Adrenal gland (tissue), 12 donors: ENCODE data around the gene FCAMR. TPM values are rescaled to one million over a fixed set of nuclear protein-coding genes. Genes with fewer than 3 reads are reported as not detected.

Experiments
- DNase-seq, 7 donors: peaks; one replicate each; pipeline ENCODE4 v3.0.0-alpha.2; 2019 to 2020
- H3K27ac ChIP-seq, 5 donors: fragments of 200-600 bp; sonication (generic) in 4 of 5; 1 replicate in 3 of 5; 2 replicates in 2 of 5; pipeline versions ENCODE4 v1.5.1 to v1.8.0; 2016 to 2020; ENCODE audit warnings: mild to moderate bottlenecking in 1 of 5
- H3K27me3 ChIP-seq: fragments of 200-600 bp; 2 replicates; pipeline ENCODE4 v1.8.0; 2021
- H3K36me3 ChIP-seq, 2 donors: fragments of 200-600 bp; replicated peaks in 1 of 2; 1 replicate in 1 of 2; 2 replicates in 1 of 2; pipeline versions ENCODE4 v1.5.1 to v1.8.0; 2018 to 2022
- H3K4me1 ChIP-seq, 2 donors: fragments of 200-600 bp; replicated peaks in 1 of 2; 1 replicate in 1 of 2; 2 replicates in 1 of 2; pipeline versions ENCODE4 v1.5.1 to v1.8.0; 2018 to 2021
- H3K4me3 ChIP-seq, 4 donors: fragments of 200-600 bp; sonication (generic) in 3 of 4; one replicate each; pipeline ENCODE4 v1.5.1; 2016 to 2018
- H3K9me3 ChIP-seq, 3 donors: fragments of 200-600 bp; sonication (generic) in 1 of 3; replicated peaks in 1 of 3; 1 replicate in 2 of 3; 2 replicates in 1 of 3; pipeline versions ENCODE4 v1.5.1 to v1.8.0; 2016 to 2021
- POLR2A ChIP-seq, 2 donors: fragments of 450-650 bp; IDR thresholded peaks; one replicate each; pipeline ENCODE4 v1.6.1; 2017; ENCODE audit warnings: antibody characterized with exemption in 2 of 2, mild to moderate bottlenecking in 2 of 2, moderate library complexity in 1 of 2
- WGBS, 4 donors: extraction: QIAGEN DNeasy Blood & Tissue Kit in 2 of 4; methylation state at CpG; one replicate each; pipeline versions ENCODE4 v1.1.5 to v1.1.7; 2013 to 2017; 5-methylcytosine and 5-hydroxymethylcytosine counted together
- intact Hi-C, 2 donors: fragments of 100-400 bp; cut with DNase I; formaldehyde crosslinking; loops; one replicate each; pipeline versions ENCODE4 v1.14.1 to v1.15.0; 2022 to 2023
- polyA plus RNA-seq, 3 donors: library from polyadenylated mRNA; stranded (reverse); fragments of 200-250 nt in 2 of 3; fragments of 350-450 nt in 1 of 3; fragmentation: Illumina TruSeq in 1 of 3; extraction: RNeasy Lipid Tissue Mini Kit (QIAGEN cat#74804) in 1 of 3; gene quantifications; one replicate each; pipeline ENCODE4 v1.2.3, GENCODE V29; 2013 to 2014
- total RNA-seq, 9 donors: library from RNA; depleted of rRNA in 4 of 9; stranded (reverse); fragments of >200 nt in 4 of 9; fragments of 120-200 nt in 1 of 9; fragmentation: NEBNext Ultra II Directional in 1 of 9; extraction: Animal tissue kit (Norgen Biotek cat#: 25700) in 1 of 9; gene quantifications; one replicate each; pipeline versions ENCODE4 v1.1.0 to v1.2.4, GENCODE V29; 2013 to 2023
- TF ChIP-seq, protein P1 (sequence below), 6 experiments: fragments of 450-650 bp in 4 of 6; fragments of 200-600 bp in 2 of 6; sonication (generic) in 1 of 6; IDR thresholded peaks; 1 replicate in 5 of 6; 2 replicates in 1 of 6; pipeline versions ENCODE4 v1.5.1 to v1.8.0; 2016 to 2021; ENCODE audit warnings: antibody characterized with exemption in 6 of 6, mild to moderate bottlenecking in 2 of 6, moderate library complexity in 1 of 6
- donor health status: healthy with polysubstance abuse.
- donor health status: Bipolar disorder and iron deficiency.
- donor health status: DM: yes; HTN: yes; CAD: no.
- donor health status: DM: no; HTN: no; CAD: no.
- donor health status: DM: no; HTN: no; CAD: no.
- donor health status: DM: yes; HTN: yes; CAD: no.

The FCAMR gene
- total and polyA plus RNA-seq, 12 donors: not detected

DNA sequence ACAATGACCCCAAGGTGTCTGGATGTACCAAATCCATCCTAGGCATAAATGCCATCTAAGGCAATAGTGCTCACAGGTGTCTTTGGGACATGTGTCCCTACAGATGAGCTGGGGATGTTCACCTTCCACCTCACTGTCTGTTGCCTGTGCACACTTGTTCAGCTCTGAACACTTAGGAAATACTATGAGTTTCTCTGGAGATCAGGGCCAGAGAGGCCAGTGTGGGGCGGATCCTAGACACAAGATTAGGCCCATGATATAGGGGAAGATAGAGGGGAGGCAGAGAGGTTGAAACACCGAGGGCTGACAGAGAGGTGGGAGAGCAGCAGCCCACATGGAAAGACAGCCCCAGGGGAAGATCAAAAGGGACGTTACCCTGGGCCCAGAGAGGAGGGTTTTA, 36.7 kb upstream of the FCAMR start:
- H3K27me3 ChIP-seq: no peaks in the 10 kb centered on the region
- 82 to 84% (median 83%) methylated on average over 3 of the region's 3 CpGs for WGBS, 4 donors
- no peak overlapping the region for H3K4me3 ChIP-seq
- intact Hi-C loops: no loop called here
- H3K4me1 ChIP-seq: no peaks in the 10 kb centered on the region
- H3K27ac ChIP-seq: peak overlapping the region in 1 of 5 donors; percentile 14
- DNase-seq: no peak
- TF ChIP-seq, protein P1, sequence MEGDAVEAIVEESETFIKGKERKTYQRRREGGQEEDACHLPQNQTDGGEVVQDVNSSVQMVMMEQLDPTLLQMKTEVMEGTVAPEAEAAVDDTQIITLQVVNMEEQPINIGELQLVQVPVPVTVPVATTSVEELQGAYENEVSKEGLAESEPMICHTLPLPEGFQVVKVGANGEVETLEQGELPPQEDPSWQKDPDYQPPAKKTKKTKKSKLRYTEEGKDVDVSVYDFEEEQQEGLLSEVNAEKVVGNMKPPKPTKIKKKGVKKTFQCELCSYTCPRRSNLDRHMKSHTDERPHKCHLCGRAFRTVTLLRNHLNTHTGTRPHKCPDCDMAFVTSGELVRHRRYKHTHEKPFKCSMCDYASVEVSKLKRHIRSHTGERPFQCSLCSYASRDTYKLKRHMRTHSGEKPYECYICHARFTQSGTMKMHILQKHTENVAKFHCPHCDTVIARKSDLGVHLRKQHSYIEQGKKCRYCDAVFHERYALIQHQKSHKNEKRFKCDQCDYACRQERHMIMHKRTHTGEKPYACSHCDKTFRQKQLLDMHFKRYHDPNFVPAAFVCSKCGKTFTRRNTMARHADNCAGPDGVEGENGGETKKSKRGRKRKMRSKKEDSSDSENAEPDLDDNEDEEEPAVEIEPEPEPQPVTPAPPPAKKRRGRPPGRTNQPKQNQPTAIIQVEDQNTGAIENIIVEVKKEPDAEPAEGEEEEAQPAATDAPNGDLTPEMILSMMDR (IDR thresholded peaks at IDR 0.05): no peak
- no peak for TF ChIP-seq POLR2A (IDR thresholded peaks at IDR 0.05)
- no peaks in the 10 kb centered on the region for H3K9me3 ChIP-seq
- H3K36me3 ChIP-seq: no peaks in the 10 kb centered on the region

DNA sequence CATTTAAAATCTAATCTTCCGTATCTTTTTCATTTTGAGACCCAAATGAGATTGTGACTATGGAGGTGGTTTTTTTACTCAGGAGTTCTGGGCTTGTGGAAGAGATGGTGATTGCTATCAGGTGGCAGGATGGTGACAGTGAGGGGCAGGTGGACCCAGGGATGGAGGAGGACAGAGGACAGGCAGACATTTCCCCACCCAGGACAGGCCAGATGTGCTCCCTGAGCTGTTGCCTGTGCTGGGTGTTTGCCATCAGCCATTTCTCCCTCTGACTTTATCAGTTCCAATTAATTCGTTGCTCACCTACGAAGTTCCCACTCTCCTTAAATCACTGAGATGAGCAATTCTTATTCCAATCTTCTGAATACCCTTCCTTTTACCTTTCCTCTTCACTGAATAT, 35.8 kb upstream of the FCAMR start:
- TF ChIP-seq, protein P1 (IDR thresholded peaks at IDR 0.05): no peak
- no peak for TF ChIP-seq POLR2A (IDR thresholded peaks at IDR 0.05)
- Histone ChIP-seq H3K27me3 (no peaks in the 10 kb centered on the region), H3K27ac (no peak overlapping the region), H3K4me1 (no peaks in the 10 kb centered on the region), H3K36me3 (no peaks in the 10 kb centered on the region), H3K4me3 (no peak overlapping the region), H3K9me3 (no peaks in the 10 kb centered on the region)
- whole genome bisulfite sequencing, 4 donors: 67 to 84% (median 78%) methylated on average over 3 of the region's 3 CpGs
- no peak for DNase-seq
- intact Hi-C loops: no loop called here

DNA sequence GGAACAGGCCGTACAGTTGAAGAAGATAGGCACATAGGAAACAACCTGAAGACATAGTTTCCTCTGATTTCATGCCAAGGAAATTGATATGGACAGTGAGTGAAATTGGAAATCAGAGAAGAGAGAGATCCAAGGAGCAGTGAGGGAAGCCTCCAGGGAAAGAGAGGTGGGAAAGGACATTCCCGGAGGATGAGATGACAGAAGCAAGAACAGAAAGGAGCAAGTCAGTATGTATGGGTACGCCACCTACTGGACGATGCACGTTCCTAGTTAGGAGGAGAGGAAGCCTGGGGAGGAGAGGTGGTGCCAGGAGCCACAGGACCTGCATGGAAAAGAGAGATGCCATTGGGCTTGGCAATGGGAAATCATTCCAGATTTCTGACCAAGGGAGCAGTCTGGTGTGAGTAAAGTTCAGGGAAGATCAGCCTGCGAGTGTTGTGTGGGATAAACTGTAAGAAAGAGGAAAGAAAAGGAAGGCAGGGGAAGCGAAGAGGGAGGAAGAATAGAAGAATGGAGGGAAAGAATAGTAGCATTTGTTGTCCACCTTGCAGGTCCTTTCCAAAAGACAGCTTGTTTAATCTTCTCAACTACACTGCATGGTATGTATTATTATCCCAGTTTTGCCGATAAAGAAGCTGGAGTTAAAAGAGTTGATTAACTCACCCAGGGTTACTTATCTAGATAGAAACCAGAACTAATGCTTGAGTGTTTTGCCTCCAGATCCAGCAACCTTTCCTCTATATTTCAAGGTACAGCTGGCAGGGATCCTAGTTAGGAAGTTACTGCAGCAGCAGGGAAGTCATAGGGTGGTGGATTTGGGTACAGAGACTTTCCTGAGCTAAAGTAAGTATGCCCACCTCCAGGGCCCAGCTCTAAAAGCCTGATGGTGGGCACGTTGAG, 34.9 kb upstream of the FCAMR start:
- no peaks in the 10 kb centered on the region for H3K36me3 ChIP-seq
- peak; percentile 59 to 87 (median 78) for DNase-seq
- H3K27ac ChIP-seq: no peak overlapping the region
- no peaks in the 10 kb centered on the region for H3K9me3 ChIP-seq
- no peak for TF ChIP-seq POLR2A (IDR thresholded peaks at IDR 0.05)
- TF ChIP-seq, protein P1 (IDR thresholded peaks at IDR 0.05): peak; percentile 58 to 79 (median 70)
- H3K27me3 ChIP-seq: no peaks in the 10 kb centered on the region
- intact Hi-C loops: no loop called here
- H3K4me3 ChIP-seq: no peak overlapping the region
- 36 to 44% (median 38%) methylated on average over 9 of the region's 9 CpGs for WGBS, 4 donors
- no peaks in the 10 kb centered on the region for H3K4me1 ChIP-seq

DNA sequence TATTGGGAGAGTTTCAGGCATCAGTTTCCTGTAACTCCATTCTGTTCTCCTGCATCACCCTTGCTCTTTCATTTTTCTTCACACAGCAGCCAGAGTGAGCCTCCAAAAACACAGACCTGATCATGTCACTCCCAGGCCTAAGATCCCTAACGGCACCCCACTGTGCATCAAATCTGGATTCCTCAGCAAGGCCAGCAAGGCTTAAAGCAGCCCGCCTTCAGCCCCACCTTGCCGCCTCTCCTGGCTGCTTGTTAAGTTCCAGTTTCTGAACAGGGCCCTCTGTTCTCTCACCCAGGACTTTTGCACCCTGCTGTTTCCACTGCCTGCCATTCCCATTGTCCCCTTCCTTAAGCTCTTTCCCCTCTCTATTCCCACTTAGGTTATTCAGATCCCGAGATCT, 33.0 kb upstream of the FCAMR start:
- H3K36me3 ChIP-seq: no peaks in the 10 kb centered on the region
- TF ChIP-seq, protein P1 (IDR thresholded peaks at IDR 0.05): no peak
- no peak for TF ChIP-seq POLR2A (IDR thresholded peaks at IDR 0.05)
- no peaks in the 10 kb centered on the region for H3K9me3 ChIP-seq
- H3K4me3 ChIP-seq: no peak overlapping the region
- WGBS, 4 donors: 86 to 94% (median 90%) methylated on average over 4 of the region's 4 CpGs
- H3K4me1 ChIP-seq: no peaks in the 10 kb centered on the region
- intact Hi-C loops: no loop called here
- no peak overlapping the region for H3K27ac ChIP-seq
- no peak for DNase-seq
- no peaks in the 10 kb centered on the region for H3K27me3 ChIP-seq
